ENCODE results near the gene PTH1R. TPM values are rescaled to one million over a fixed set of nuclear protein-coding genes. Genes with fewer than 3 reads are reported as not detected.

Gene PTH1R
- total RNA-seq, 2 donors from 2014 or later, result 1.4 to 1.7 TPM

GRCh38 chr3:46930166-46930944 lies 52.8 kb downstream of the PTH1R start:
- no peak for DNase-seq

GRCh38 chr3:46930945-46931403 lies 53.5 kb downstream of the PTH1R start:
- ATAC-seq (no peak), DNase-seq (no peak)
- intact Hi-C loops (cut with DNase I, micrococcal nuclease), result no loop called here

More at GRCh38 chr3:46930166-46930944, 52.8 kb downstream of the PTH1R start:
- ATAC-seq, result no peak
- intact Hi-C loops (cut with DNase I, micrococcal nuclease), result no loop called here

- intact Hi-C loops (cut with DNase I, micrococcal nuclease), result no loop called here
- DNase-seq (peak; percentile 79 to 87), ATAC-seq (peak; percentile 26)
Observed at GRCh38 chr3:46931631-46932331, 54.3 kb downstream of the PTH1R start.

- ATAC-seq, result peak; percentile 45
- intact Hi-C loops (cut with DNase I, micrococcal nuclease), result no loop called here
- no peak for DNase-seq
Observed at GRCh38 chr3:46932455-46933225, 55.1 kb downstream of the PTH1R start.

GRCh38 chr3:46933261-46933660 lies 55.7 kb downstream of the PTH1R start:
- DNase-seq (no peak), ATAC-seq (no peak)
- intact Hi-C loops (cut with DNase I, micrococcal nuclease), result no loop called here

GRCh38 chr3:46934072-46934471 lies 56.6 kb downstream of the PTH1R start:
- DNase-seq (no peak), ATAC-seq (no peak)
- intact Hi-C loops (cut with DNase I, micrococcal nuclease), result no loop called here

- intact Hi-C loops (cut with DNase I, micrococcal nuclease), result no loop called here
- no peak for DNase-seq
- ATAC-seq, result no peak
Observed at GRCh38 chr3:46934498-46935167, 57.1 kb downstream of the PTH1R start.

- peak; percentile 46 to 79 for DNase-seq
- ATAC-seq, result peak; percentile 35
- intact Hi-C loops (cut with DNase I, micrococcal nuclease), result no loop called here
Observed at GRCh38 chr3:46935168-46935858, 57.8 kb downstream of the PTH1R start.

- DNase-seq (no peak), ATAC-seq (no peak)
- intact Hi-C loops (cut with DNase I, micrococcal nuclease), result no loop called here
Observed at GRCh38 chr3:46935989-46936558, 58.6 kb downstream of the PTH1R start.

GRCh38 chr3:46936733-46937250 lies 59.3 kb downstream of the PTH1R start:
- intact Hi-C loops (cut with DNase I, micrococcal nuclease), result no loop called here
- DNase-seq (no peak), ATAC-seq (no peak)

GRCh38 chr3:46938118-46938517 lies 60.6 kb downstream of the PTH1R start:
- intact Hi-C loops (cut with DNase I, micrococcal nuclease), result no loop called here
- DNase-seq, result no peak
- ATAC-seq, result no peak

GRCh38 chr3:46939578-46940445 lies 62.3 kb downstream of the PTH1R start:
- DNase-seq, result peak in 1 of 2 donors; percentile 4
- ATAC-seq, result no peak
- intact Hi-C loops (cut with DNase I, micrococcal nuclease), result no loop called here

GRCh38 chr3:46942076-46942475 lies 64.6 kb downstream of the PTH1R start:
- ATAC-seq (peak; percentile 59), DNase-seq (peak; percentile 59)
- intact Hi-C loops (cut with DNase I, micrococcal nuclease), result no loop called here

GRCh38 chr3:46942481-46943236 lies 65.1 kb downstream of the PTH1R start:
- intact Hi-C loops (cut with DNase I, micrococcal nuclease), result no loop called here
- ATAC-seq, result no peak
- DNase-seq, result no peak

GRCh38 chr3:46943237-46944187 lies 66.0 kb downstream of the PTH1R start:
- DNase-seq (peak; percentile 61 to 69), ATAC-seq (peak; percentile 53)
- intact Hi-C loops (cut with DNase I, micrococcal nuclease), result no loop called here
